WTC11 (cell line): ENCODE data around the gene DDIAS. TPM values are rescaled to one million over a fixed set of nuclear protein-coding genes. Genes with fewer than 3 reads are reported as not detected.
A peak's percentile ranks its signal among the peaks of the same experiment; 100 is the strongest.

Experiments
- ATAC-seq: fragments of 200-7000 bp; cut with Tn5 transposase; 2 replicates; pipeline ENCODE4 v1.10.0; 2021; ENCODE audit warnings: mild to moderate bottlenecking, moderate library complexity
- CTCF ChIA-PET: fragments of 300-600 bp; sonication (Branson Sonifier 250); formaldehyde crosslinking; loops from one replicate; lab custom pipeline; 2021; ENCODE audit warnings: antibody characterized with exemption; lab: Charles Lee
- POLR2A ChIA-PET: fragments of 350-600 bp; sonication (Branson Sonifier 250); formaldehyde crosslinking; loops from one replicate; lab custom pipeline; 2021; ENCODE audit warnings: antibody characterized with exemption; lab: Charles Lee
- DNase-seq: peaks from one replicate; pipeline ENCODE4 v3.0.0; 2021; ENCODE audit warnings: low spot score
- H3K27ac Mint-ChIP-seq: 2 replicates; pipeline ENCODE4 v1.8.0; 2021; ENCODE audit warnings: mixed read lengths
- H3K27me3 Mint-ChIP-seq: 2 replicates; pipeline ENCODE4 v1.8.0; 2021; ENCODE audit warnings: low read depth, mild to moderate bottlenecking, moderate library complexity, mixed read lengths
- H3K36me3 Mint-ChIP-seq: 2 replicates; pipeline ENCODE4 v1.8.0; 2021; ENCODE audit warnings: mixed read lengths
- H3K4me1 Mint-ChIP-seq: 2 replicates; pipeline ENCODE4 v1.8.0; 2022; ENCODE audit warnings: mixed read lengths
- H3K4me3 Mint-ChIP-seq: 2 replicates; pipeline ENCODE4 v1.8.0; 2021; ENCODE audit warnings: mild to moderate bottlenecking, moderate library complexity, mixed read lengths
- H3K9me3 Mint-ChIP-seq: 2 replicates; pipeline ENCODE4 v1.8.0; 2021; ENCODE audit warnings: mixed read lengths
- CBFB ChIP-seq: sonication (generic); formaldehyde crosslinking; IDR thresholded peaks from 2 replicates; pipeline ENCODE4 v1.8.1; 2022; ENCODE audit warnings: mild to moderate bottlenecking, low read depth, missing genetic modification reagents
- ELF4 ChIP-seq: sonication (generic); formaldehyde crosslinking; IDR thresholded peaks from 2 replicates; pipeline ENCODE4 v1.8.1; 2022; ENCODE audit warnings: low read depth, mild to moderate bottlenecking, moderate library complexity, missing genetic modification reagents
- ETV6 ChIP-seq: sonication (generic); formaldehyde crosslinking; IDR thresholded peaks from 2 replicates; pipeline ENCODE4 v1.8.1; 2022; ENCODE audit warnings: mild to moderate bottlenecking, missing genetic modification reagents
- FOXK1 ChIP-seq: sonication (generic); formaldehyde crosslinking; IDR thresholded peaks from 2 replicates; pipeline ENCODE4 v1.8.0; 2022; ENCODE audit warnings: mild to moderate bottlenecking, moderate library complexity, missing genetic modification reagents
- FOXP1 ChIP-seq: sonication (generic); formaldehyde crosslinking; IDR thresholded peaks from 2 replicates; pipeline ENCODE4 v1.8.0; 2022; ENCODE audit warnings: missing genetic modification reagents, mild to moderate bottlenecking, moderate library complexity, borderline replicate concordance
- HMGXB4 ChIP-seq: sonication (generic); formaldehyde crosslinking; IDR thresholded peaks from 2 replicates; pipeline ENCODE4 v1.8.1; 2023; ENCODE audit warnings: mild to moderate bottlenecking, moderate library complexity, missing genetic modification reagents
- IRF2 ChIP-seq: sonication (generic); formaldehyde crosslinking; IDR thresholded peaks from 2 replicates; pipeline ENCODE4 v1.8.0; 2022; ENCODE audit warnings: low read depth, missing genetic modification reagents, borderline replicate concordance
- NFE2L1 ChIP-seq: sonication (generic); formaldehyde crosslinking; IDR thresholded peaks from 2 replicates; pipeline ENCODE4 v1.8.1; 2023; ENCODE audit warnings: missing genetic modification reagents
- SMAD3 ChIP-seq: sonication (generic); formaldehyde crosslinking; IDR thresholded peaks from 2 replicates; pipeline ENCODE4 v1.8.0; 2022; ENCODE audit warnings: missing genetic modification reagents, mild to moderate bottlenecking, borderline replicate concordance
- SMAD4 ChIP-seq: sonication (generic); formaldehyde crosslinking; IDR thresholded peaks from 2 replicates; pipeline ENCODE4 v1.8.0; 2022; ENCODE audit warnings: mild to moderate bottlenecking, missing genetic modification reagents
- STAT6 ChIP-seq: sonication (generic); formaldehyde crosslinking; conservative IDR thresholded peaks from 2 replicates; pipeline ENCODE4 v1.8.1; 2023; ENCODE audit warnings: mild to moderate bottlenecking, low read depth, missing genetic modification reagents, moderate library complexity
- TEAD4 ChIP-seq: sonication (generic); formaldehyde crosslinking; IDR thresholded peaks from 2 replicates; pipeline ENCODE4 v1.8.0; 2022; ENCODE audit warnings: mild to moderate bottlenecking, missing genetic modification reagents
- ZNF121 ChIP-seq: sonication (generic); formaldehyde crosslinking; IDR thresholded peaks from 2 replicates; pipeline ENCODE4 v1.8.0; 2023; ENCODE audit warnings: missing genetic modification reagents
- ZNF416 ChIP-seq: fragments of 250-450 bp; sonication (Bioruptor Pico); IDR thresholded peaks from 2 replicates; pipeline ENCODE4 v1.9.0; 2021; ENCODE audit warnings: mild to moderate bottlenecking, inconsistent platforms
- ZSCAN18 ChIP-seq: fragments of 250-450 bp; sonication (Bioruptor Pico); IDR thresholded peaks from 2 replicates; pipeline ENCODE4 v2.1.2; 2022; ENCODE audit warnings: mild to moderate bottlenecking, moderate library complexity
- total RNA-seq: library from RNA; stranded (reverse); gene quantifications from 3 replicates; pipeline ENCODE4 v1.2.3, GENCODE V29; 2021
- TF ChIP-seq, protein P1 (sequence below): fragments of 250-450 bp; sonication (Bioruptor Pico); conservative IDR thresholded peaks from 2 replicates; pipeline ENCODE4 v1.9.0; 2021; ENCODE audit warnings: mild to moderate bottlenecking
- TF ChIP-seq, protein P2 (sequence below): sonication (generic); formaldehyde crosslinking; IDR thresholded peaks from 2 replicates; pipeline ENCODE4 v1.8.1; 2023; ENCODE audit warnings: mild to moderate bottlenecking, missing genetic modification reagents
- TF ChIP-seq, protein P3 (sequence below): fragments of 250-450 bp; sonication (Bioruptor Pico); IDR thresholded peaks from 2 replicates; pipeline ENCODE4 v1.9.0; 2021; ENCODE audit warnings: mild to moderate bottlenecking

The DDIAS gene
- total RNA-seq, 1 experiment from 2014 or later, result 28.7 TPM

GRCh38 chr11:82899186-82899820, 2.2 kb upstream of the DDIAS start (continued):
- no peak for TF ChIP-seq STAT6

GRCh38 chr11:82899957-82900276, 1.6 kb upstream of the DDIAS start:
- Mint-ChIP-seq H3K27me3 (no peaks in the 10 kb centered on the region; the same call in 1 of the 2 replicates), H3K4me1 (peaks cover 28% of the 10 kb centered on the region), H3K4me3 (peak overlapping the region; percentile 100), H3K9me3 (no peaks in the 10 kb centered on the region), H3K27ac (peak overlapping the region; percentile 85), H3K36me3 (no peaks in the 10 kb centered on the region)
- TF ChIP-seq FOXP1 (CRISPR knock-in tag), result 0 out of 2 replicates have a peak, but pooled peaks have one; percentile 47
- no peak for TF ChIP-seq ZNF121 (CRISPR knock-in tag)
- ATAC-seq, result peak; percentile 6
- POLR2A ChIA-PET, result interaction anchor here (0.7 to 3.8 kb wide), 7 partner anchors 10 to 386 kb away, joined by 3 to 46 read pairs (median 12); partner anchors contain the start of genes CCDC90B, FAM181B, PCF11 and RAB30
- CTCF ChIA-PET, result interaction anchor here (0.6 to 3.7 kb wide), 13 partner anchors 14 to 875 kb away, joined by 3 to 85 read pairs (median 4); partner anchors contain the start of gene PCF11
- no peak for DNase-seq

DNA sequence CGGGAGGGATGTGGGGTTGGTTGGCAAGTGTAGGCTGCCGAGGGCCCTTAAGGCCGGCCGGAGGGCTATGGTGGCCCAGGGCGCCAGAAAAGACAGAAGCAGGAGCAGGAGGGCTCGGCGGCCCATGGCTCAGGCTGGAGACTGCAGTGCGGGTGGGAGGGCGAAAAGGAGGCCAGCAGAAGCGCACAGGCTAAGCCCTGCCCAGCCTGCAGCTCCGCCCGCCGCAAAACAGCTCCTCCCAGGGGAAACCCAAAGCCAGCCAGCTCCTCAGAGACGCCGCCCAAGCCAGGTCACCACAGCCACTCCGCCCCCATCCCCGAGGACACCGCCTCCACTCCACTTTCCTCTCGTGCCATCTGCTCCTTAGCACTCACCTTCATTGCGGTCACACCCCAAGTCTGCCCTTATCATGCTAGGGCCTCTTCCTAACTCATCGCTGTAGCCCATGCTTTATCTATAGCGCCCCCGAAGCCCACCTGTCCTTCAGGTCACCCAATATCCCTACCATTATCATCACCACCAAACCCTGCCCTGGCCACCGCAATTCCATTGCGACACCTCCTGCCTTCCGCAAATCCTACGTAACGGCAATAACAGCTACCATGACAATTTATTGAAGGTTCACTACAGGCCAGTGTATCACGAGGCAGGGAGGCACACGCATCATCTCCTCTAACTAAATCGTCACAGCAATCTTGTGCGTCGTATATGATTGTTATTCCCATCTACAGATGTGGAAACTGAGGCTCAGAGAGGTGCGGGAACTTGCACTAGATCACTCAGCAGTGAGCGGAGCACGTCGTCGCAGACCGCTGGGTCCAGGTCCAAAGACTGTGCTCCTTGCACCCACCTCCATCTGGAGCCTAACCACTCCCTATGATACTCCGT, 1.0 kb upstream of the DDIAS start, which contains the start of gene PRCP:
TSS of gene PRCP (minus strand) at position 154 of the 888 bp plus-strand sequence. CDS start at position 126, 28 bp downstream.
- Mint-ChIP-seq H3K27me3 (no peaks in the 10 kb centered on the region; the same call in 1 of the 2 replicates), H3K4me3 (peak within 1 kb of the TSS; percentile 100), H3K9me3 (no peaks in the 10 kb centered on the region), H3K4me1 (peaks cover 28% of the 10 kb centered on the region), H3K36me3 (no peaks in the 10 kb centered on the region), H3K27ac (peak within 1 kb of the TSS; percentile 100)
- POLR2A ChIA-PET, result interaction anchor here (0.5 to 3.8 kb wide), 14 partner anchors 10 to 385 kb away, joined by 3 to 46 read pairs (median 6); partner anchors contain the start of genes CCDC90B, FAM181B, PCF11 and RAB30
- ATAC-seq (peak; percentile 90), DNase-seq (peak; percentile 95)
- CTCF ChIA-PET, result interaction anchor here (0.6 to 3.7 kb wide), 25 partner anchors 15 to 936 kb away, joined by 3 to 85 read pairs (median 4); partner anchors contain the start of genes FAM181B and PCF11
- TF ChIP-seq FOXK1 (CRISPR knock-in tag), result peak; percentile 20; the same call in 1 of the 2 replicates
- TF ChIP-seq SMAD3 (CRISPR knock-in tag), result no peak
- no peak for TF ChIP-seq HMGXB4 (CRISPR knock-in tag)
- TF ChIP-seq, protein P1, sequence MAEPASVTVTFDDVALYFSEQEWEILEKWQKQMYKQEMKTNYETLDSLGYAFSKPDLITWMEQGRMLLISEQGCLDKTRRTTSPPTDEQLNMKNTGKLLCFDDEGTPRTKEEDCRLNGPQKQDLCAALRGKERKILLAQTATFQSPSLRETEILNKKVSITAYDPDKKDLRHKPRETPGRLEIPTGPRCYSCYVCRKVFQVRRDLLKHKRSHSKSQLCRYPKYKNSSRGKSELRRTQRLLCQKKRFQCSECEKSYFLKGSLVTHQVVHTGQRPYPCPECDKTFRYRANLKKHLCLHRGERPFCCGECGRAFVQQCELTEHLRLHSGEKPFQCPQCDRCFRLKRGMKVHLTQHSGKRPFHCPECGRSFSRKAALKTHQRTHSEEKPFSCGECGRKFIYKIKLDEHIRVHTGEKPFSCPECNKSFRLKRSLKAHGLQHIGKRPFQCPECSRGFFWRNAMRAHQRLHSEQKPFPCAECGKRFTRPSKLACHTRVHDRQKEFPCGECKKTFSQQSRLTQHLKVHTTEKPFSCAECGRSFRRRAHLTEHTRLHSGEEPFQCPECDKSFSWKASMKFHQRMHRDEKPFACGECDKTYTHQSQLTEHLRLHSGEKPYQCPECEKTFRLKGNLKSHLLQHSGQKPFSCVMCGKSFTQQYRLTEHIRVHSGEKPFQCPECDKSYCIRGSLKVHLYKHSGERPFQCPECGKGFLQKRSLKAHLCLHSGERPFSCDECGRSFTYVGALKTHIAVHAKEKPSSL (CRISPR knock-in tag), result no peak
- TF ChIP-seq, protein P2, sequence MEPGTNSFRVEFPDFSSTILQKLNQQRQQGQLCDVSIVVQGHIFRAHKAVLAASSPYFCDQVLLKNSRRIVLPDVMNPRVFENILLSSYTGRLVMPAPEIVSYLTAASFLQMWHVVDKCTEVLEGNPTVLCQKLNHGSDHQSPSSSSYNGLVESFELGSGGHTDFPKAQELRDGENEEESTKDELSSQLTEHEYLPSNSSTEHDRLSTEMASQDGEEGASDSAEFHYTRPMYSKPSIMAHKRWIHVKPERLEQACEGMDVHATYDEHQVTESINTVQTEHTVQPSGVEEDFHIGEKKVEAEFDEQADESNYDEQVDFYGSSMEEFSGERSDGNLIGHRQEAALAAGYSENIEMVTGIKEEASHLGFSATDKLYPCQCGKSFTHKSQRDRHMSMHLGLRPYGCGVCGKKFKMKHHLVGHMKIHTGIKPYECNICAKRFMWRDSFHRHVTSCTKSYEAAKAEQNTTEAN (CRISPR knock-in tag), result peak; percentile 65
- 0 out of 2 replicates have a peak, but pooled peaks have one; percentile 47 for TF ChIP-seq NFE2L1 (CRISPR knock-in tag)
- no peak for TF ChIP-seq ELF4 (CRISPR knock-in tag)
- TF ChIP-seq, protein P3, sequence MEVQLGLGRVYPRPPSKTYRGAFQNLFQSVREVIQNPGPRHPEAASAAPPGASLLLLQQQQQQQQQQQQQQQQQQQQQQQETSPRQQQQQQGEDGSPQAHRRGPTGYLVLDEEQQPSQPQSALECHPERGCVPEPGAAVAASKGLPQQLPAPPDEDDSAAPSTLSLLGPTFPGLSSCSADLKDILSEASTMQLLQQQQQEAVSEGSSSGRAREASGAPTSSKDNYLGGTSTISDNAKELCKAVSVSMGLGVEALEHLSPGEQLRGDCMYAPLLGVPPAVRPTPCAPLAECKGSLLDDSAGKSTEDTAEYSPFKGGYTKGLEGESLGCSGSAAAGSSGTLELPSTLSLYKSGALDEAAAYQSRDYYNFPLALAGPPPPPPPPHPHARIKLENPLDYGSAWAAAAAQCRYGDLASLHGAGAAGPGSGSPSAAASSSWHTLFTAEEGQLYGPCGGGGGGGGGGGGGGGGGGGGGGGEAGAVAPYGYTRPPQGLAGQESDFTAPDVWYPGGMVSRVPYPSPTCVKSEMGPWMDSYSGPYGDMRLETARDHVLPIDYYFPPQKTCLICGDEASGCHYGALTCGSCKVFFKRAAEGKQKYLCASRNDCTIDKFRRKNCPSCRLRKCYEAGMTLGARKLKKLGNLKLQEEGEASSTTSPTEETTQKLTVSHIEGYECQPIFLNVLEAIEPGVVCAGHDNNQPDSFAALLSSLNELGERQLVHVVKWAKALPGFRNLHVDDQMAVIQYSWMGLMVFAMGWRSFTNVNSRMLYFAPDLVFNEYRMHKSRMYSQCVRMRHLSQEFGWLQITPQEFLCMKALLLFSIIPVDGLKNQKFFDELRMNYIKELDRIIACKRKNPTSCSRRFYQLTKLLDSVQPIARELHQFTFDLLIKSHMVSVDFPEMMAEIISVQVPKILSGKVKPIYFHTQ, result no peak
- TF ChIP-seq CBFB (CRISPR knock-in tag), result no peak
- no peak for TF ChIP-seq IRF2 (CRISPR knock-in tag)
- no peak for TF ChIP-seq ZSCAN18 (CRISPR knock-in tag)
- no peak for TF ChIP-seq SMAD4 (CRISPR knock-in tag)
- peak; percentile 27; the same call in 1 of the 2 replicates for TF ChIP-seq ETV6
- no peak for TF ChIP-seq TEAD4 (CRISPR knock-in tag)
- no peak for TF ChIP-seq ZNF416 (CRISPR knock-in tag)
